GM19193 (cell line): ENCODE results near the gene PSG2.
"Not testable (repeated sequence)": the region's sequence is repeated elsewhere in the genome, so short reads cannot be mapped to it uniquely, and the experiment has no call there.

Source experiments
- POLR2A ChIP-seq: IDR thresholded peaks from 4 replicates; pipeline ENCODE4 v1.6.1; 2011; ENCODE audit not compliant: insufficient read depth, insufficient read length; ENCODE audit errors: extremely low read depth

PSG2 gene

DNA sequence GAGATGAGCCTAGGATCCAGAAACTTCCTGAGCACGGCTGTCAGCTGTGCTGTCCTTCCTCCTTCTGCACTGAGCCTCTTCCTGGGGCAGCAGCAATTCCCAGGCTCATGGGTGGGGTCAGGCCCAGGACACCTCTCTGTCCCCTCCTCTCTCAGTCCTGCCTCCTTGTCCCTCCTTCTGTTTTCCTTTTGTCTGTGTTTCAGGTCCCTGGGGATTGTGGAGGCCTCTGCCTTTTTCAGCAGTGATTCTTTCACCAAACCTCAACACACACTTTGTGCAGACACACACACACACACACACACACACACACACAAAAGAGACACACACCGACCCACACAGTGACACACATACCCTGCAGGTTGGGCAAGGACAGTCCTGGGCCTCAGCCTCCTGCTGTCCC is at the start of gene PSG2:
TSS of gene PSG2 (minus strand) at position 101 of the 400 bp plus-strand sequence. CDS start 132 bp downstream, outside the sequence.
- TF ChIP-seq POLR2A = not testable (repeated sequence)

DNA sequence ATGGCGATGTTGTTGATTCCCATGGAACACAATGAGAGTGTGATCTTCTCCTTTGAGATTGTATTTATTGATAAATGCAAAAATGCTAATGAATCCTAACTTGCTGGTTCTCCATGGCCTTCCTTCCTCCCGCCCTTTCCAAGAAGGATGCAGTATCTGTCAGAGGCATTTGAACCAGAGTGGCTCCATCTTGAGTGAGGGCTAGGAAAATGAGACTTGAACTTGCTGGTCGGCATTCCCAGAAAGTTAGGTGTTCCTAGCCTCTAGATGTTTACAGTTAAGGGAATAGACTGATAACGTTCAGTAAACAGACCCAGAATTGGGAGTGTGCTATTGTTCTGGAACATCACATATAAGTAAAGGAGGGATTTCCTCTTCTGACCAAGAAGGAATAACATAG is 44.2 kb upstream of the PSG2 start:
- no peak for TF ChIP-seq POLR2A

DNA sequence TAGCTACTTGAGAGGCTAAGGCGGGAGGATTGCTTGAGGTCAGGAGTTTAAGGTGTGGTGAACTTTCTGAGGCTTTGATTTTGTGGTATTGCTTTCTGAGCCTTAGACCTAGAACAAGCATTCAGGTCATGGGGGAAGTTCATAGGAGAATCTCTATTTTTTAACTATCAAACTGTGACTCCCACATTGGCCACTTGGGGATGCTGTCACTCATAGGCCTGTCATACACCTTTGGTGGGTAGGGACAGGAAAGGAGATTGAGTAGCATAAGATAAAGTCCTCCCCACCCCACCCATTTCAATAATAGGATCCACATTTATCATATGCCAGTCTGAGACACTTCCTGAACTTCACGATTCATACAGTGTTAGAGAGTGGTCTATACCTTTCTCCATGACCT is 41.9 kb upstream of the PSG2 start:
- TF ChIP-seq POLR2A = no peak

DNA sequence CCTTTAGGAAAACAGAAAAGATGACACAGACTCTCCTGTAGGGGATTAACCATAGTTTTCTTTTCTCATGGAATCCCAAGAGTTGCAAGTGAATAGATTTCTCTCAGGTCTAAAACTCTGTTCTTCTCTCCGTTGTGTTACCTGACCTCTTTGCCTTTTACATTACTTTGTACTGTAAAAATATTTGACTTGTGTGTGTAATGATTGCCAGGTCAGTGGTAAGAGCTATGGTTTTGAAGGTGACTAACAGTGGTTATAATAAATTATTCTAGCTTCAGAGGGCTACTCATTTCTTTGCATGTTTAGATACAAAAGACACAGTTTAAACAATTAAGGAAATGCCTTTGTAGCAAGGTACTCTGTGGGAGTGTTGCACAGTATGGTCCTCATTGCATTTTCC is 23.0 kb upstream of the PSG2 start:
- TF ChIP-seq POLR2A = no peak

DNA sequence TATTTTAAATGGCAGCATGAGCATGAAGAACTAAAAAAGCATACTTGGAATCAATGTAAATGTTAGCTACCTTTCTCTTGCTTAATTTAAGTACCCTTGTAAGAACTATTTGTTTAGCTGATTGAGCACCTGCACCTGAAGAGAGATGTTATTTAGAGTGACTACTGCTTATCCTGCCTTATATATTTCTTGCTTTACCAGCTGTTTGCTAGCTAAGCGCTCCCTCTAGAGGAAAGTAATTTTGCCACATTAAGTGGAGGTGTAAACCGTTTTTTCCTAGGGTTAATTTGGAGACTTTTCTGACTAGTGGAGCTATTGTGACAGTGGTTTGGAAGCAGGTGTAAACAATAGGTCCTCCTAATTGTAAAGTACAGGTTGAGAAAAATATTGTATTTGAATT is 19.4 kb upstream of the PSG2 start:
- no peak for TF ChIP-seq POLR2A

DNA sequence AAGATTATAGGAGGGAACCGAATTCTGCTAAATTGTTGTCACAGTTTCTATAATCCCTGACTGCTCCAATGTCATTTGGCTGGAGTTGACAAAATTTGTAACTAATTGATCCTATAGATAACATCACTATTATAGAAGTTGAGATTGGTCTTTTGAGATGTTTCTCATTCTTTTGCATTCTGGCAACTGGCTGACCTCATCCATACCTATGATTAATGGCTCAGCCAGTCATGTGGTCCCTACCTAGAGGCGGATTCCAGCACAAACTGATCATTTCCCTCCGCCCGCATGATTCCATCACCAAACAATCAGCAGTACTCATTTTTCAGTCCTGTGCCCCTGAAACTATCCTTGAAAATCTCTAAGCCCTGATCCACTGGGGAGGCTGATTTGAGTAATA is 4.2 kb downstream of the PSG2 start:
- no peak for TF ChIP-seq POLR2A

DNA sequence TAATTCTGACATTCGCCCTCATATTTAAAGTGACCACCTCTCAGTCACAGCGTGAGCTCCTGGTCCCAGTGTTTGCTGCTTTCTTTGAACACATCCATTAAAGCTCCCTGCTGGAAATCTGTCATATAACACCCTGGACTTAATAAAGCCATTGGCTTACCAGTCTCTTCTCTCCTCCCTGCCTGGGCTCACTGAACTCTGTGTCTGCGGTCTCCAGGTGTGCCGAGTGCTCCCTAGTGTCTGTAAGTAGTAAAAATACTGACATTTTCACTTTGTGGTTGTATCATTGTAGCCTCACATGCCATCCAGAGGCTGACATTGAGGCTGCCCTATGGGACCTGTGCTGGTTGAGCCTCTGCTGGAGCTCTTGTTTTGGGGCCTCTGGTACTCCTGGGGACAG is 53.6 kb downstream of the PSG2 start:
- TF ChIP-seq POLR2A = no peak

DNA sequence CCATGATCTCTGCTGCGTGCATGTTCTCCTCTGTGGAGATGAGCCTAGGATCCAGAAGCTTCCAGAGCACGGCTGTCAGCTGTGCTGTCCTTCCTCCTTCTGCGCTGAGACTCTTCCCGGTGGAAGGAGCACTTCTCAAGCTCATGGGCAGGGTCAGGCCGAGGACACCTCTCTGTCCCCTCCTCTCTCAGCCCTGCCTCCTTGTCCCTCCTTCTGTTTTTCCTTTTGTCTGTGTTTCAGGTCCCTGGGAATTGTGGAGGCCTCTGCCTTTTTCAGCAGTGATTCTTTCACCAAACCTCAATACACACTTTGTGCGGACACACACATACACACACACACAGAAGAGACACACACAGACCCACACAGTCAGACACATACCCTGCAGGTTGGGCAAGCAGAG is 56.1 kb downstream of the PSG2 start, which contains the start of gene PSG11:
TSS of gene PSG11 (minus strand) at position 101 of the 400 bp plus-strand sequence. CDS start at position 4, 97 bp downstream.
- not testable (repeated sequence) for TF ChIP-seq POLR2A
